ENCODE results near the gene DEDD. TPM values are rescaled to one million over a fixed set of nuclear protein-coding genes. Genes with fewer than 3 reads are reported as not detected.

Gene DEDD
- total and polyA plus RNA-seq, 2 donors (not counting 1 experiment from before 2014, with no cell fraction given): 35.9 to 40.8 TPM

GRCh38 chr1:161092621-161093028 lies 39.8 kb downstream of the DEDD start:
- Histone ChIP-seq H3K27me3 (replicated peaks in 1 of 4; ENCODE audit: control extremely low read depth in 1 of 4, control insufficient read depth in 3 of 4, insufficient read depth in 4 of 4, low read length in 3 of 4) (no peaks in the 10 kb centered on the region), H3K27ac (ENCODE audit: low read length in 2 of 2) (no peak overlapping the region), H4K20me1 (ENCODE audit: control insufficient read depth, insufficient read depth, low read length, poor library complexity, severe bottlenecking) (no peaks in the 10 kb centered on the region), H3K79me2 (ENCODE audit: control insufficient read depth, insufficient read depth, low read length) (no peaks in the 10 kb centered on the region), H2AFZ (ENCODE audit: insufficient read depth, low read depth, low read length, poor library complexity, severe bottlenecking) (no peak overlapping the region), H3K9ac (ENCODE audit: low read length) (no peak overlapping the region), H3K4me3 (ENCODE audit: control extremely low read depth in 1 of 5, extremely low read depth in 1 of 5, insufficient read depth in 1 of 5, low read depth in 2 of 5, low read length in 4 of 5) (no peak overlapping the region), H3K4me1 (ENCODE audit: control insufficient read depth in 2 of 2, insufficient read depth in 2 of 2, low read length in 2 of 2) (peaks cover 9 to 19% of the 10 kb centered on the region in 2 donors), H3K36me3 (replicated peaks in 1 of 2; ENCODE audit: control extremely low read depth in 1 of 2, control insufficient read depth in 1 of 2, extremely low read depth in 1 of 2, insufficient read depth in 2 of 2, low read length in 1 of 2) (no peaks in the 10 kb centered on the region), H3K4me2 (replicated peaks; ENCODE audit: low read depth, low read length, poor library complexity, severe bottlenecking) (no peak overlapping the region), H3K9me3 (ENCODE audit: control extremely low read depth in 1 of 3, control insufficient read depth in 2 of 3, insufficient read depth in 1 of 3, low read length in 2 of 3) (no peaks in the 10 kb centered on the region)
- H3K9me3 Mint-ChIP-seq (ENCODE audit: insufficient read depth): no peaks in the 10 kb centered on the region
- H3K27me3 Mint-ChIP-seq: no peaks in the 10 kb centered on the region
- no peak overlapping the region for H3K4me3 Mint-ChIP-seq
- no peak for ATAC-seq (ENCODE audit: low read depth)
- DNase-seq: no peak
- H3K4me1 Mint-ChIP-seq: peaks cover 20% of the 10 kb centered on the region
- TF ChIP-seq EZH2 (IDR thresholded peaks at IDR 0.05; ENCODE audit: borderline replicate concordance, insufficient read depth, low read depth, low read length, poor library complexity, severe bottlenecking): no peak
- TF ChIP-seq CTCF (IDR thresholded peaks at IDR 0.05): no peak
- intact Hi-C loops (cut with micrococcal nuclease): loop anchor here (10.0 kb wide), 1 partner anchor 292 kb away; no protein-coding TSS in a partner anchor
- H3K27ac Mint-ChIP-seq: no peak overlapping the region
- WGBS (ENCODE audit: insufficient coverage): 94% methylated on average over 3 of the region's 3 CpGs
- ChIA-PET POLR2A (no interaction called here), CTCF (interaction anchor here (8.7 kb wide), 1 partner anchor 22 kb away, joined by 142 read pairs; the partner anchor contains the start of gene ARHGAP30)

- H3K9me3 ChIP-seq (ENCODE audit: control extremely low read depth in 1 of 3, control insufficient read depth in 2 of 3, insufficient read depth in 1 of 3, low read length in 2 of 3): no peaks in the 10 kb centered on the region
- no peaks in the 10 kb centered on the region for H3K27me3 ChIP-seq (replicated peaks in 1 of 4; ENCODE audit: control extremely low read depth in 1 of 4, control insufficient read depth in 3 of 4, insufficient read depth in 4 of 4, low read length in 3 of 4)
- peaks cover 14% of the 10 kb centered on the region for H3K4me1 Mint-ChIP-seq
- no peaks in the 10 kb centered on the region for H4K20me1 ChIP-seq (ENCODE audit: control insufficient read depth, insufficient read depth, low read length, poor library complexity, severe bottlenecking)
- no peaks in the 10 kb centered on the region for H3K9me3 Mint-ChIP-seq (ENCODE audit: insufficient read depth)
- H3K4me1 ChIP-seq (ENCODE audit: control insufficient read depth in 2 of 2, insufficient read depth in 2 of 2, low read length in 2 of 2): peaks cover 2 to 12% of the 10 kb centered on the region in 2 donors
- ChIA-PET POLR2A (no interaction called here), CTCF (no interaction called here)
- H3K27ac ChIP-seq (ENCODE audit: low read length in 2 of 2): no peak overlapping the region
- TF ChIP-seq CTCF (IDR thresholded peaks at IDR 0.05) (no peak), EZH2 (IDR thresholded peaks at IDR 0.05; ENCODE audit: borderline replicate concordance, insufficient read depth, low read depth, low read length, poor library complexity, severe bottlenecking) (no peak)
- no peak overlapping the region for H3K4me3 Mint-ChIP-seq
- no peak overlapping the region for H3K27ac Mint-ChIP-seq
- no peak overlapping the region for H3K4me2 ChIP-seq (replicated peaks; ENCODE audit: low read depth, low read length, poor library complexity, severe bottlenecking)
- no peak overlapping the region for H3K9ac ChIP-seq (ENCODE audit: low read length)
- intact Hi-C loops (cut with micrococcal nuclease): loop anchor here (10.0 kb wide), 1 partner anchor 293 kb away; no protein-coding TSS in a partner anchor
- no peaks in the 10 kb centered on the region for H3K79me2 ChIP-seq (ENCODE audit: control insufficient read depth, insufficient read depth, low read length)
- H3K27me3 Mint-ChIP-seq: no peaks in the 10 kb centered on the region
- no peak overlapping the region for H2AFZ ChIP-seq (ENCODE audit: insufficient read depth, low read depth, low read length, poor library complexity, severe bottlenecking)
- no peaks in the 10 kb centered on the region for H3K36me3 ChIP-seq (replicated peaks in 1 of 2; ENCODE audit: control extremely low read depth in 1 of 2, control insufficient read depth in 1 of 2, extremely low read depth in 1 of 2, insufficient read depth in 2 of 2, low read length in 1 of 2)
- DNase-seq: no peak
- H3K4me3 ChIP-seq (ENCODE audit: control extremely low read depth in 1 of 5, extremely low read depth in 1 of 5, insufficient read depth in 1 of 5, low read depth in 2 of 5, low read length in 4 of 5): no peak overlapping the region
- 97% methylated on average over 4 of the region's 7 CpGs for WGBS (ENCODE audit: insufficient coverage)
- ATAC-seq (ENCODE audit: low read depth): no peak
Measured at GRCh38 chr1:161091796-161092507, 40.5 kb downstream of the DEDD start.
